Activated T-helper 1 cell treated with Interleukin-2 at 50 U/mL for 16 hours (primary cell): ENCODE results near the gene PHPT1.

Experiments
- DNase-seq: peaks from one replicate; pipeline ENCODE4 v3.0.0-alpha.2; 2020; ENCODE audit warnings: low read depth

Gene PHPT1

DNA sequence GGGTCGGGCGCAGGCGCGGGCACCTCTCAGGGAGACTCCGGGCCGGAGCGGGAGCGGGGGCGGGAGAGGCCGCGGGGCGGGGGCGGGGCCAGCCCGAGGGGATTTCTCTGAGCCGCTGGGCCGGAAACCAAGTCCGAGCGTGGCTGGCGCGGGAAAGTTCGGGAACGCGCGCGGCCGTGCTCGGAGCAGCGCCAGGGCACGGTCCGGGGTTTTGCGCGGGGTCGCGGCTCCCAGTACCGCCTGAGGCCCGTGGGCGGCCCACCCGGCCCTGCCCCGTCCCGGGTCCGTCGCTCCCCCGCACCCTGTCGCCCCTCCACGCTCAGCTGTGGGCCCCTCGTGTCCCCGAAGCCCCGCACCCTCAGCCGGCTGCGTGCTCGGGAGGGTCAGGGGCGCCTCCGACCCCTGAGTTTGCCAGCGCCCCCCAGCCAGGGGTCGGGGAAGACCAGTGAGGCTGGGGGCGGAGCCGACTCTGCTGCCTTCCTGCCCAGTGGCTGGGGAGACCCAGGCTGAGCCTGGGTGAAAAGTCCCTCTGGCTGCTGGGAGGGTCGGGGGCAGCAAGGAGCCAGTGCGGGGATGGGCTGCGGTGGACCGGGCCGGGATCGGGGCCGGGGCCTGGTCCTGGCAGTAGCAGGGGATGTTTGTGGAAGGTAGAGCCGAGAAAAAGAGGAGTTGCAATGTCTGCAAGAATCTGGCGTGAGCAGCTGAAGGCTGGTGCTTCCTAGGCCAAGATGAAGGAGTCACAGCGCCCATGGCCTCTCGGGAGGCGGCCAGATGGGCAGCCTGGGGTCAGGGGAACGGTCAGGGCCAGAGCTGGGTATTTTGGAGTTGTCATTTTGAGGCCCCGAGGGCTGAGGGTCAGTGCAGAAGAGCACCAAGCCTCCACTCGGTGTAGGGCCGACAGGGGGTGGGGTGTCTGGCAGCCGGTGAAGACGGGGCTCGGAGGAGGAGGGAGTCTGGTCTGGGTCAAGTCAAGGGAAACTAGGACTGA is 37.7 kb downstream of the PHPT1 start:
- DNase-seq, result no peak

DNA sequence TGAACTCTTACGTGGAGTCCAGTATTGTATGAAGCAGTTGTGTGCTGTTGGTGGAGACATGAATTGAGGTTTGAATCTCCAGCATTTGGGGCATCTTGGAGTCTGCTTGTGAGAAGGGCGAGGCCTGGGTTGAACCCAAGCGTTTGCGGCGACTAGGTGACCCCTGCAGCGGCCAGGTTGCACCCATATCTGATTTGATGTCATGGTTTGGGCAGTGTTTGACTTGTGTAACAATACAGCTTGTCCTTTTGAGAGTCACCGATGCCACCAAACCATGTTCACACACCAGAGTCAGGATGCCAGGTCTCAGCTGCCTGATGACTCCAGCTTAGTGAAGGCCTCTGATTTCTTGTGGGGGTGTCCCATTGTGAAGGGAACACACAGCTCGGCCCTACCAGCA is 39.2 kb downstream of the PHPT1 start:
- no peak for DNase-seq

DNA sequence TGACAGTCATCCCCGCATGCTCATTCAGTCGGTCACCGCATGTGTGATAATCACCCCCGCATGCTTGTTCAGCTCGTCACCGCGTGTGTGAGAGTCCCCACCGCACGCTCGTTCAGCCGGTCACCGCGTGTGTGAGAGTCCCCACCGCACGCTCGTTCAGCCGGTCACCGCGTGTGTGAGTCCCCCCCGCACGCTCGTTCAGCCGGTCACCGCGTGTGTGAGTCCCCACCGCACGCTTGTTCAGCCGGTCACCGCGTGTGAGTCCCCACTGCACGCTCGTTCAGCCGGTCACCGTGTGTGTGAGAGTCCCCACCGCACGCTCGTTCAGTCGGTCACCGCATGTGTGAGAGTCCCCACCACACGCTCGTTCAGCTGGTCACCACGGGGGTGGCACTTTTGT is 40.6 kb downstream of the PHPT1 start:
- no peak for DNase-seq

DNA sequence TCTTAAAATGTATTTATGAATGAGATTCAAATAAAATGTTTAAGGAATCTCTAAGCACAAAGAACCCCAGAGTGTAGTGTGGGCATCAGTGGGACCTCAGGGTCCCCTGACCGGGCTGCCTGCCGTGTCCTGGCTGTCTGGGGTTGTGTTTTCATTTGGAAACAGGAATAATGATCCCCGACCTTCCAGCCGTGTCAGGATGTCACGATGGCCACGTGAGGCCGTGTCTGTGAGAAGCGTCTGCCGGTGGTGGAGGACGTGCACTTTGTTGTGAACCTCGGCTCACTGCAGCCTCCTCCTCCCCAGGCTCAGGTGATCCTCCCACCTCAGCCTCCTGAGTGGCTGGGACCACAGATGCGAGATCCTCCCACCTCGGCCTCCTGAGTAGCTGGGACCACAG is 41.5 kb downstream of the PHPT1 start:
- no peak for DNase-seq

DNA sequence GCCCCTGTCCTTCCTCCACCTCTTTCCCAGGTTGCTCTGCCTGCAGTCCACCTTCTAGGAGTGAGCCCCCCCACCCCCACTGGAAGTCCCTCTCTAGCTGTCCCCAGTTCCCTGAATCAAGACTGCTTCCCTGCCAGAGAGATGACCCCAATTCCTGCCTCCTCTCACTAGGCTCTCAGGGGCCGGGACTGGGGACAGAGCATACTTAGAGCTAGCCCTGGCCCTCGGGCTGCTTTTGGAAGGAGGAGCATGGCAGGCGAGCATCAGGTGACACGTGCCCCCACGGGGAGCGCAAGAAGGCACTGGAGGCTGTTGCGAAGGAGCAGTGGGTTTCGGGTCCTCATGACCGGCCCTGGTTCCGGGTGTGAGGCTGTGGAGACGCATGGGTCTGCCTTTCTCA is 46.8 kb downstream of the PHPT1 start:
- no peak for DNase-seq

DNA sequence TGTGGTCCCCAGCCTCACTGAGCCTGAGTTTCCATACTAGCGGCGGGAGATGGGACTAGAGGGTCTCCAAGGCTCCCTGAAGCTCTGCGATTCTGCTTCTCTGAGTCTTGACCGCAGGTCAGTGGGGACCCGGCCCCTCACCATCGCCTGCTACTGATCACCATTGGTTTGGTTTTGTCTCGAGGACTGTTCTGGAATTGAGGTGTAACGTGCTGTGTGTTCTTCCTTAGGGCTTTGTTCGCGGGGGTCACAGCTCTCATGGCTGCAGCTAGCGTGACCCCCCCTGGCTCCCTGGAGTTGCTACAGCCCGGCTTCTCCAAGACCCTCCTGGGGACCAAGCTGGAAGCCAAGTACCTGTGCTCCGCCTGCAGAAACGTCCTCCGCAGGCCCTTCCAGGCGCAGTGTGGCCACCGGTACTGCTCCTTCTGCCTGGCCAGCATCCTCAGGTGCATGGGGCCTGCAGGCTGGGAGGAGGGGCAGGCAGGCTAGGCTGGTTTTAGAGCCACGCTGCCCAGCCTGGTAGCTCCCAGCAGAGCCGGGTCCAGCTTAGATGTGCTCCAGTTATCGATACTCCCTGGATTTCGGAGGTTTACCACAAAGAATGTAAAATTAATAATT is 49.4 kb downstream of the PHPT1 start:
- DNase-seq, result no peak

DNA sequence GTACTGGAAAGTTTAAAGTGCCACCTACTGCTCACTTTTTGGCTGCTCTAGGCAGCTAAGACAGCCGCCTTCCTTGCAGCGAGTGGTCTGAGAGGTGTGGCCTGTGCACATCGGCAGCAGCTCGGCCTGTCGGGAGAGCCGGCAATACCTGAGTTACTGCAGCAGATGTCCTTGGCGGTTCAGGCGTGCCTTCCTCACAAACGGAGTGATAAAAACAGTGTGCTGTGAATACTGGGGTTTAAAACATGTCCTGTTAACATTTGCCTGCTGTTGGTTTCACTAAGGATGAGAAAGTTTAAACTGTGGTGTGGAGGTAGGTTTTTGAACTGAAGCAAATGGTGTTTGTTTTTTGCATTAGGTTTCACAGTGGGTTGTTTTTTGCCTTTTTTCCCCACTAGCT is 50.0 kb downstream of the PHPT1 start:
- no peak for DNase-seq

DNA sequence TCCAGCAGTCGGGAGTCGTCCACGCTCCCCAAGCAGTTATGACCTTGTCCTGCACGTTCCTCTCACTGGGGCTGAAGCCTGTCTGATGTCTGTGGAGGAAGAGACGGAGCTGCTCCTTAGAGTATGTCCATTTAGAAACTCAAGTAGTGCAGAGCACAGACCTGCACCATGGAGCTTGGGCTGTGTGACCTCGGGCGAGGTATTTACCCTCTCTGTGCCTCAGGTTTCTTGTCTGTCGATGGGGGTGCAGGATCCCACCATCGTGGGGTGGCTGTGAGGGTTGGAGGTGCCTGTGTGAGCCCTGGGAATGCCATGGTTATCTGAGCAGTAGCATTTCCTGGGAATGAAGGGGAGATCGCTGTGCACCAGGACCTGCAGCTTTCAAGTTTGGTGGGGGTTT is 51.3 kb downstream of the PHPT1 start:
- no peak for DNase-seq
